GM18505 (cell line): Measurements from ENCODE around the gene OBSCN.

ENCODE experiments used
- ATAC-seq: cut with Tn5 transposase; IDR thresholded peaks from one replicate; pipeline ENCODE4 v1.9.1; 2021; ENCODE audit not compliant: unreplicated experiment
- POLR2A ChIP-seq: IDR thresholded peaks from 4 replicates; pipeline ENCODE4 v1.6.1; 2011; ENCODE audit warnings: borderline replicate concordance; ENCODE audit not compliant: insufficient read depth, insufficient read length; ENCODE audit errors: extremely low read depth

Gene OBSCN

GRCh38 chr1:228367798-228368791 is 160.3 kb downstream of the OBSCN start:
- no peak for TF ChIP-seq POLR2A
- no peak for ATAC-seq

- ATAC-seq = no peak
- TF ChIP-seq POLR2A = no peak
Observed at GRCh38 chr1:228368801-228369607, 161.2 kb downstream of the OBSCN start.

DNA sequence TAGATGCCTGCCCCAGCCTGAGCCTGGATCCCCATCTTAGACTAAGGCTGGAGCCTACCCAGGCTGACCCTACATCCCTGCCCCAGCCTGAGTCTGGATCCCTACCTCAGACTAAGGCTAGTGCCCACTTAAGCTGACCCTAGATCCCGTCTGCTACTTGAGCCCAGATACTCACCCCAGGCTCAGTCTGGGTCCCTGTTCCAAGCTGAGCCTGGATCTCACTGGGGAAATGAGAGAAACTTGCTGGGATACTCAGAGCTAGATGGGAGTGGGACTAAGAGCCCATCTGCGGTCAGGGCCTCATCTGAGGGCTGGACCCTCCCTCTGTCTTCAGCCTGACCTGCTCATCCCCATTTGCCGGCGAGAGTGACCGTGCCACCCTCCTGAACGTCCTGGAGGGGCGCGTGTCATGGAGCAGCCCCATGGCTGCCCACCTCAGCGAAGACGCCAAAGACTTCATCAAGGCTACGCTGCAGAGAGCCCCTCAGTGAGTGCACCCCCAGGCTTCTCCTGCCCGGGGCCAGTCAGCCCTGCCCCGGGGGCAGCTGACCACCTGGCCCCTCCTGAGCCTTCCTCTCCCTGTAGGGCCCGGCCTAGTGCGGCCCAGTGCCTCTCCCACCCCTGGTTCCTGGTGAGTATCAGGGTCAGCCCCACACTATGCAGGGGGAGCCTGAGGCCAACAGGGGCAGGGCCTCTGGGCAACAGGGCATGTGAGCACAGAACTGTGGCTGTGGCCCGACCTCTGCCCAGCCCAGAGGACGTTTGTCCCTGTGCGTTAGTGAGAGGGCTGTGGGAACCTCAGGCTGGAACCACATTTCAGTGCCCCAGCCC is 162.0 kb downstream of the OBSCN start:
- no peak for TF ChIP-seq POLR2A
- ATAC-seq = no peak

DNA sequence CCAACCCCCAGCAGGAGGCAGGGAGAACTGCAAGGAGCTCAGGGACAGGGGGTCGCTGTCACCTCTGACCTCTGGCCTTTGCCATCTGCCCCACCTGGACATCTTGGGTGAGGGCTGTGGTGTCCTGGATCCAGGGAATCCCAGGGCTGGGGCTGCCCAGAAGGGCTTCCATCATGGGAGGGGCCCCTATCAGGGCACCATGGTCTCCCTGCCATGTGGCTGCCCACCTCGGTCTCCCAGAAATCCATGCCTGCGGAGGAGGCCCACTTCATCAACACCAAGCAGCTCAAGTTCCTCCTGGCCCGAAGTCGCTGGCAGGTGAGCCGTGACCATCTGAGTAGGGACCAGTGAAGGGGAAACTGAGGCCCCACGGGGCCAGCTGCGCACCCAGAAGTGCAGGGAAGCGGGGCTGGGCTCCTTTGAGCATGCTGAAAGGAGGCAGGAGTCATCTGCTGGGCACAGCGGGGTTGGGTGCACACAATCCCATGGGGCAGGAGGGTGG is 162.6 kb downstream of the OBSCN start:
- ATAC-seq = no peak
- no peak for TF ChIP-seq POLR2A

DNA sequence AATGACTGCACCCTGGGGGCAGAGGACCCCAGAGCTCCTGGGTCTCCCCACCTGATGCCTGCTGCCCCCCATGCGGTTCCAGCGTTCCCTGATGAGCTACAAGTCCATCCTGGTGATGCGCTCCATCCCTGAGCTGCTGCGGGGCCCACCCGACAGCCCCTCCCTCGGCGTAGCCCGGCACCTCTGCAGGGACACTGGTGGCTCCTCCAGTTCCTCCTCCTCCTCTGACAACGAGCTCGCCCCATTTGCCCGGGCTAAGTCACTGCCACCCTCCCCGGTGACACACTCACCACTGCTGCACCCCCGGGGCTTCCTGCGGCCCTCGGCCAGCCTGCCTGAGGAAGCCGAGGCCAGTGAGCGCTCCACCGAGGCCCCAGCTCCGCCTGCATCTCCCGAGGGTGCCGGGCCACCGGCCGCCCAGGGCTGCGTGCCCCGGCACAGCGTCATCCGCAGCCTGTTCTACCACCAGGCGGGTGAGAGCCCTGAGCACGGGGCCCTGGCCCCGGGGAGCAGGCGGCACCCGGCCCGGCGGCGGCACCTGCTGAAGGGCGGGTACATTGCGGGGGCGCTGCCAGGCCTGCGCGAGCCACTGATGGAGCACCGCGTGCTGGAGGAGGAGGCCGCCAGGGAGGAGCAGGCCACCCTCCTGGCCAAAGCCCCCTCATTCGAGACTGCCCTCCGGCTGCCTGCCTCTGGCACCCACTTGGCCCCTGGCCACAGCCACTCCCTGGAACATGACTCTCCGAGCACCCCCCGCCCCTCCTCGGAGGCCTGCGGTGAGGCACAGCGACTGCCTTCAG is 163.3 kb downstream of the OBSCN start:
- TF ChIP-seq POLR2A = no peak
- ATAC-seq = no peak

DNA sequence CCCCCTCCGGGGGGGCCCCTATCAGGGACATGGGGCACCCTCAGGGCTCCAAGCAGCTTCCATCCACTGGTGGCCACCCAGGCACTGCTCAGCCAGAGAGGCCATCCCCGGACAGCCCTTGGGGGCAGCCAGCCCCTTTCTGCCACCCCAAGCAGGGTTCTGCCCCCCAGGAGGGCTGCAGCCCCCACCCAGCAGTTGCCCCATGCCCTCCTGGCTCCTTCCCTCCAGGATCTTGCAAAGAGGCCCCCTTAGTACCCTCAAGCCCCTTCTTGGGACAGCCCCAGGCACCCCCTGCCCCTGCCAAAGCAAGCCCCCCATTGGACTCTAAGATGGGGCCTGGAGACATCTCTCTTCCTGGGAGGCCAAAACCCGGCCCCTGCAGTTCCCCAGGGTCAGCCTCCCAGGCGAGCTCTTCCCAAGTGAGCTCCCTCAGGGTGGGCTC is 163.9 kb downstream of the OBSCN start:
- no peak for ATAC-seq
- no peak for TF ChIP-seq POLR2A

- ATAC-seq = no peak
- TF ChIP-seq POLR2A = no peak
Observed at GRCh38 chr1:228372183-228373003, 164.5 kb downstream of the OBSCN start.

DNA sequence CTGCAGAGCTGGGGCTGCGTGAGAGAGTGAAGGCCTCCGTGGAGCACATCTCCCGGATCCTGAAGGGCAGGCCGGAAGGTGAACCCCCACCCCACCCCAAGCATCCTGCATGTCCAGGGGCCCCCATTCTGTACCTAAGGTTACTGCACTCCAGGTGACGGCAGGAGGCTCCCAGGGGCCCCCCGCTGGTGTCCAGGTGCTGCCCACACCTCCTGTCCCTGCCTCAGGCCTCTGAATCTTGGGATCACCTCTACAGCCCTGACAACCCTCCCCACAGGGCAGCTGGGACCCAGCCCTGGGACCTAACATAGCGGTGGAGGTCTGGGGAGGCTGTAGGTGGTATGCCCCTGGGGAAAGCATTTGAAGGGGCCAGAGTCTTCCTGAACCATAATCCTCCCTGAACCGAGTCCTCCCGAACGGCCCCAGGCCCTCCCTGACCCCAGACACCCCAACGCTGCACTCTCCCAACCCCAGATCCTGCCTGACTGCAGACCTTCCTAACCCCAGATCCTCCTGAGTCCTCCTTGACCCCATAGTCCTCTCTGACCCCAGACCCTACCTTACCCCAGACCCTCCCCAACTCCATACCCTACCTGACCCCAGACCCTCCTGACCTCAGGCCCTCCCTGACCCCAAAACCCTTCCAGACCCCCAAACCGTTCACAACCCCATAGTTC is 165.3 kb downstream of the OBSCN start:
- no peak for TF ChIP-seq POLR2A
- no peak for ATAC-seq

GRCh38 chr1:228373681-228374571 is 166.1 kb downstream of the OBSCN start:
- no peak for TF ChIP-seq POLR2A

DNA sequence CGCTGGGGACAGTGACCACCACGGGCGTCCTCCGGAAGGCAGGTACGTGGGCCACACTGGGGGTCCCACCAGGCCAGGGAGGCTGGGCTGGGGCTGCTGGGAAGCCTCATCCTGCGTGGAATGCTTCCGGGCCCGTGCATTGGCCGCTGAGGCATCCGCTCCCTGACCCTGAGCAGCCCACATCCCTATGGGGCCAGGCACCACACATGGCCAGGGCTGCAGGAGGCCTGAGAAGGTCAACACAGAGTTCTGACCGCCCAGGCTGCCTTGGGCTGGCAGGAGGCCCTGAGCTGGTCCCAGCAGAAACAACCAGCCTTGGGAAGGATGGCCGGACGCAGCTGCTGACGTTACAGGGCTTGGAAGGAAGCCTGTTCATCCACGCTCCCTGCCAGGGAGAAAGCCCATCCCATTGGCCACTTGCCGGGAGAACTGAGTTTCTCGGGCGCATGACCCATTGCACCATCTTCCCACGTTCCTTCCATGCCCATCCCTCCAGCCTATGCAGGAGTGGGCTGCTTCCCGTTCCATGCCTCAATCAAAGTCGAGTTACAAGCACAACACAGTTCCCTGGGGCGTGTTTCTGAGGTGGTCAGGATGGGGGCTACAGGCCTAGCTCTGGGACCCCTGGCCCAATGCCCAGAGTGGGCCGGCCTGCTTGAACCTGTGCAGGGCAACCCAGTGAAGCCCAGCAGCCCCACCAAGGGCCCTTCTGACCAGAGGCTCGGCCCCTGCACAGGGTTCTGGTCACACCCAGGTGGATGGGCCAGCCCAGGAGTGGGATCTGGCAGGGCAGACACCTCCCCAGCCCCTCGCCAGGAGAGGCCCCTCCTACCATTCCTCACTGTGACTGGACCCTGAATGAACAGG is 167.1 kb downstream of the OBSCN start:
- no peak for TF ChIP-seq POLR2A
- no peak for ATAC-seq

More at GRCh38 chr1:228373681-228374571, 166.1 kb downstream of the OBSCN start:
- no peak for ATAC-seq
